Measurements from ENCODE around the gene CPLX4. TPM values are rescaled to one million over a fixed set of nuclear protein-coding genes. Genes with fewer than 3 reads are reported as not detected.
"Not testable (repeated sequence)": the region's sequence is repeated elsewhere in the genome, so short reads cannot be mapped to it uniquely, and the experiment has no call there.

CPLX4 gene
- total RNA-seq, 2 donors from 2014 or later, result not detected

- TF ChIP-seq, protein P1, sequence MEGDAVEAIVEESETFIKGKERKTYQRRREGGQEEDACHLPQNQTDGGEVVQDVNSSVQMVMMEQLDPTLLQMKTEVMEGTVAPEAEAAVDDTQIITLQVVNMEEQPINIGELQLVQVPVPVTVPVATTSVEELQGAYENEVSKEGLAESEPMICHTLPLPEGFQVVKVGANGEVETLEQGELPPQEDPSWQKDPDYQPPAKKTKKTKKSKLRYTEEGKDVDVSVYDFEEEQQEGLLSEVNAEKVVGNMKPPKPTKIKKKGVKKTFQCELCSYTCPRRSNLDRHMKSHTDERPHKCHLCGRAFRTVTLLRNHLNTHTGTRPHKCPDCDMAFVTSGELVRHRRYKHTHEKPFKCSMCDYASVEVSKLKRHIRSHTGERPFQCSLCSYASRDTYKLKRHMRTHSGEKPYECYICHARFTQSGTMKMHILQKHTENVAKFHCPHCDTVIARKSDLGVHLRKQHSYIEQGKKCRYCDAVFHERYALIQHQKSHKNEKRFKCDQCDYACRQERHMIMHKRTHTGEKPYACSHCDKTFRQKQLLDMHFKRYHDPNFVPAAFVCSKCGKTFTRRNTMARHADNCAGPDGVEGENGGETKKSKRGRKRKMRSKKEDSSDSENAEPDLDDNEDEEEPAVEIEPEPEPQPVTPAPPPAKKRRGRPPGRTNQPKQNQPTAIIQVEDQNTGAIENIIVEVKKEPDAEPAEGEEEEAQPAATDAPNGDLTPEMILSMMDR (IDR thresholded peaks at IDR 0.05), result no peak
- no peaks in the 10 kb centered on the region for H3K36me3 ChIP-seq
- H3K27ac ChIP-seq, result no peak overlapping the region
- no peak for DNase-seq
- no peaks in the 10 kb centered on the region for H3K9me3 ChIP-seq
- no peaks in the 10 kb centered on the region for H3K4me1 ChIP-seq
- H3K4me3 ChIP-seq, result no peak overlapping the region
- intact Hi-C loops (cut with DNase I), result no loop called here
- no peak overlapping the region for H3K9ac ChIP-seq (ENCODE audit: low read depth in 2 of 2, low read length in 2 of 2)
- H3K27me3 ChIP-seq, result peaks cover 66% of the 10 kb centered on the region
These were observed 53.7 kb downstream of the CPLX4 start for GRCh38 chr18:59264651-59265245.

DNA sequence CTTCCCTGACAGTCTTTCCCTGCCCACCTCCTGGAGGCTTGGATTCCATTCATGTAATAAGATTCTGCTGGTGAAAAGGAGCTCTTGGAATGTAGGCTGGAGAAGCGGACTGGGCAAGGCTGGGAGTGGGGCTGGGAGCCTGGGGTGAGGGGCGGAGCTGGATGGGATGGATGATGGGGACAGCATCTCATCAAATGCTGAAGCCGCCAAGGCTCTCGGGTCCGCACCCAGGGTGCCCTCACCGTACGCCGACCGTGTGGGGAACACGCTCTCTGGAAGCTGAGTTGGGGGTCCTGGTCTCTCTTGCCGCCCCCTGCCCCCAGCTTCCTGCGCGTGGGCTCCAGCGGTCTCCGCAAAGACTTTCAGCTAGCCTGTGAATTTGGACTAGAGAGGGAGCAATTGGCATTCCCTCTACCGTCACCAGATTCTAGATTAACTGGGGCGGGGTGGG, 54.3 kb downstream of the CPLX4 start:
- DNase-seq, result no peak
- H3K4me3 ChIP-seq, result no peak overlapping the region
- no peaks in the 10 kb centered on the region for H3K36me3 ChIP-seq
- H3K9ac ChIP-seq (ENCODE audit: low read depth in 2 of 2, low read length in 2 of 2), result no peak overlapping the region
- TF ChIP-seq, protein P1 (IDR thresholded peaks at IDR 0.05), result no peak
- no peak overlapping the region for H3K27ac ChIP-seq
- H3K9me3 ChIP-seq, result no peaks in the 10 kb centered on the region
- H3K27me3 ChIP-seq, result peaks cover 60% of the 10 kb centered on the region
- H3K4me1 ChIP-seq, result no peaks in the 10 kb centered on the region
- intact Hi-C loops (cut with DNase I), result no loop called here

DNA sequence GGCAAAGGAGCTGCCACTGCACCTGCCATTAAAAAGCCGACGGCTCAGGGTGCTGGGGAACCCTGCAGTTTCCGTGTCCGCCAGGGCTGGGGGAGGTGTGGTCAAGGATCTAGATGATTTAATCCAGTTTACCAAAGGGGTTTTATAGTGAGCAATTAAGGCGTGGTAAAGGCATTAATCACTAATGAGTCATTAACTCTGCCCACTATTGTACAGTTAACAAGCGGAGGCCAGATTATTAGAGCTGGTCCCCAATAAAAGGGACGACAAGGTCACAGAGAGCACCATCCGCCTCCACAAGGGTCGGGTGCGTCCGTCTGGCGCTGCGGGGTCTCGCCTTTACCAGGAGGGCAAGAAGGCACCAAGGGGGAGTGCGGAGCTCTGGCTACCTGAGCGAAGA, 54.8 kb downstream of the CPLX4 start:
- Histone ChIP-seq H3K27me3 (peaks cover 56% of the 10 kb centered on the region), H3K9me3 (no peaks in the 10 kb centered on the region), H3K9ac (ENCODE audit: low read depth in 2 of 2, low read length in 2 of 2) (no peak overlapping the region), H3K4me3 (no peak overlapping the region), H3K36me3 (no peaks in the 10 kb centered on the region), H3K4me1 (no peaks in the 10 kb centered on the region), H3K27ac (no peak overlapping the region)
- no peak for DNase-seq
- TF ChIP-seq, protein P1 (IDR thresholded peaks at IDR 0.05), result no peak
- intact Hi-C loops (cut with DNase I), result no loop called here

DNA sequence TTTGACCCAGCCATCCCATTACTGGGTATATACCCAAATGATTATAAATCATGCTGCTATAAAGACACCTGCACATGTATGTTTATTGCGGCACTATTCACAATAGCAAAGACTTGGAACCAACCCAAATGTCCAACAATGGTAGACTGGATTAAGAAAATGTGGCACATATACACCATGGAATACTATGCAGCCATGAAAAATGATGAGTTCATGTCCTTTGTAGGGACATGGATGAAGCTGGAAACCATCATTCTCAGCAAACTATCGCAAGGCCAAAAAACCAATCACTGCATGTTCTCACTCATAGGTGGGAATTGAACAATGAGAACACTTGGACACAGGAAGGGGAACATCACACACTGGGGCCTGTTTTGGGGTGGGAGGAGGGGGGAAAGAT, 56.2 kb downstream of the CPLX4 start:
- H3K4me1 ChIP-seq; intact Hi-C loops (cut with DNase I); H3K36me3 ChIP-seq; H3K27ac ChIP-seq; DNase-seq; H3K4me3 ChIP-seq; H3K9ac ChIP-seq (ENCODE audit: low read depth in 2 of 2, low read length in 2 of 2); H3K9me3 ChIP-seq: not testable (repeated sequence)
- peaks cover 42% of the 10 kb centered on the region for H3K27me3 ChIP-seq

DNA sequence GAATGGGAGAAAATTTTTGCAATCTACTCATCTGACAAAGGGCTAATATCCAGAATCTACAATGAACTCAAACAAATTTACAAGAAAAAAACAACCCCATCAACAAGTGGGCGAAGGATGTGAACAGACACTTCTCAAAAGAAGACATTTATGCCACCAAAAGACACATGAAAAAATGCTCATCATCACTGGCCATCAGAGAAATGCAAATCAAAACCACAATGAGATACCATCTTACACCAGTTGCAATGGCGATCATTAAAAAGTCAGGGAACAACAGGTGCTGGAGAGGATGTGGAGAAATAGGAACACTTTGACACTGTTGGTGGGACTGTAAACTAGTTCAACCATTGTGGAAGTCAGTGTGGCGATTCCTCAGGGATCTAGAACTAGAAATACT, 56.6 kb downstream of the CPLX4 start:
- H3K36me3 ChIP-seq; H3K9ac ChIP-seq (ENCODE audit: low read depth in 2 of 2, low read length in 2 of 2); H3K4me1 ChIP-seq; DNase-seq; H3K9me3 ChIP-seq; intact Hi-C loops (cut with DNase I); H3K4me3 ChIP-seq; H3K27ac ChIP-seq: not testable (repeated sequence)
- peaks cover 38% of the 10 kb centered on the region for H3K27me3 ChIP-seq

GRCh38 chr18:59255491-59255890, 63.0 kb downstream of the CPLX4 start:
- H3K27ac ChIP-seq; H3K9ac ChIP-seq (ENCODE audit: low read depth in 2 of 2, low read length in 2 of 2); H3K9me3 ChIP-seq; H3K36me3 ChIP-seq; H3K4me1 ChIP-seq; intact Hi-C loops (cut with DNase I); H3K27me3 ChIP-seq; H3K4me3 ChIP-seq; DNase-seq: not testable (repeated sequence)

- TF ChIP-seq, protein P1 (IDR thresholded peaks at IDR 0.05), result peak; percentile 58
- Histone ChIP-seq H3K9me3 (no peaks in the 10 kb centered on the region), H3K27me3 (no peaks in the 10 kb centered on the region), H3K9ac (ENCODE audit: low read depth in 2 of 2, low read length in 2 of 2) (no peak overlapping the region), H3K36me3 (no peaks in the 10 kb centered on the region), H3K4me1 (no peaks in the 10 kb centered on the region), H3K27ac (no peak overlapping the region), H3K4me3 (no peak overlapping the region)
- peak; percentile 28 for DNase-seq
- intact Hi-C loops (cut with DNase I), result loop anchor here (2.0 kb wide), 1 partner anchor 154 kb away; no protein-coding TSS in a partner anchor
These were observed 69.2 kb downstream of the CPLX4 start for GRCh38 chr18:59249199-59249774.
